ENCODE measurements around the gene HIVEP3. TPM values are rescaled to one million over a fixed set of nuclear protein-coding genes. Genes with fewer than 3 reads are reported as not detected.

HIVEP3 gene
- total and polyA plus RNA-seq, 4 donors, result 7.0 to 14.7 (median 8.8) TPM

GRCh38 chr1:41488040-41488951 lies 430.4 kb downstream of the HIVEP3 start:
- H3K27ac ChIP-seq (ENCODE audit: low read depth in 1 of 2, low read length in 1 of 2), result no peak overlapping the region
- DNase-seq (peak; percentile 72 to 81 (median 78)), ATAC-seq (ENCODE audit: insufficient read depth, low FRiP score) (no peak)
- WGBS, 2 donors, result 88 to 97% methylated on average over 11 of the region's 11 CpGs
- TF ChIP-seq, protein P1, sequence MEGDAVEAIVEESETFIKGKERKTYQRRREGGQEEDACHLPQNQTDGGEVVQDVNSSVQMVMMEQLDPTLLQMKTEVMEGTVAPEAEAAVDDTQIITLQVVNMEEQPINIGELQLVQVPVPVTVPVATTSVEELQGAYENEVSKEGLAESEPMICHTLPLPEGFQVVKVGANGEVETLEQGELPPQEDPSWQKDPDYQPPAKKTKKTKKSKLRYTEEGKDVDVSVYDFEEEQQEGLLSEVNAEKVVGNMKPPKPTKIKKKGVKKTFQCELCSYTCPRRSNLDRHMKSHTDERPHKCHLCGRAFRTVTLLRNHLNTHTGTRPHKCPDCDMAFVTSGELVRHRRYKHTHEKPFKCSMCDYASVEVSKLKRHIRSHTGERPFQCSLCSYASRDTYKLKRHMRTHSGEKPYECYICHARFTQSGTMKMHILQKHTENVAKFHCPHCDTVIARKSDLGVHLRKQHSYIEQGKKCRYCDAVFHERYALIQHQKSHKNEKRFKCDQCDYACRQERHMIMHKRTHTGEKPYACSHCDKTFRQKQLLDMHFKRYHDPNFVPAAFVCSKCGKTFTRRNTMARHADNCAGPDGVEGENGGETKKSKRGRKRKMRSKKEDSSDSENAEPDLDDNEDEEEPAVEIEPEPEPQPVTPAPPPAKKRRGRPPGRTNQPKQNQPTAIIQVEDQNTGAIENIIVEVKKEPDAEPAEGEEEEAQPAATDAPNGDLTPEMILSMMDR (IDR thresholded peaks at IDR 0.05; ENCODE audit: control extremely low read depth, extremely low read depth), result no peak
- peaks cover 0 to 61% (median 36%) of the 10 kb centered on the region in 5 donors for H3K4me1 ChIP-seq (ENCODE audit: control insufficient read depth in 5 of 5, insufficient read depth in 5 of 5, low read length in 5 of 5)
- no peak overlapping the region for H3K9ac ChIP-seq (ENCODE audit: insufficient read depth in 1 of 2, low read length in 2 of 2)
- no peak overlapping the region for H3K4me3 ChIP-seq
- no peaks in the 10 kb centered on the region for H3K9me3 ChIP-seq (ENCODE audit: control insufficient read depth in 4 of 4, insufficient read depth in 3 of 4, low read length in 3 of 4)
- no peaks in the 10 kb centered on the region for H3K36me3 ChIP-seq (ENCODE audit: control insufficient read depth in 4 of 4, insufficient read depth in 4 of 4, low read length in 4 of 4)
- no peaks in the 10 kb centered on the region for H3K27me3 ChIP-seq (ENCODE audit: control insufficient read depth in 3 of 3, insufficient read depth in 3 of 3, low read length in 2 of 3)

DNA sequence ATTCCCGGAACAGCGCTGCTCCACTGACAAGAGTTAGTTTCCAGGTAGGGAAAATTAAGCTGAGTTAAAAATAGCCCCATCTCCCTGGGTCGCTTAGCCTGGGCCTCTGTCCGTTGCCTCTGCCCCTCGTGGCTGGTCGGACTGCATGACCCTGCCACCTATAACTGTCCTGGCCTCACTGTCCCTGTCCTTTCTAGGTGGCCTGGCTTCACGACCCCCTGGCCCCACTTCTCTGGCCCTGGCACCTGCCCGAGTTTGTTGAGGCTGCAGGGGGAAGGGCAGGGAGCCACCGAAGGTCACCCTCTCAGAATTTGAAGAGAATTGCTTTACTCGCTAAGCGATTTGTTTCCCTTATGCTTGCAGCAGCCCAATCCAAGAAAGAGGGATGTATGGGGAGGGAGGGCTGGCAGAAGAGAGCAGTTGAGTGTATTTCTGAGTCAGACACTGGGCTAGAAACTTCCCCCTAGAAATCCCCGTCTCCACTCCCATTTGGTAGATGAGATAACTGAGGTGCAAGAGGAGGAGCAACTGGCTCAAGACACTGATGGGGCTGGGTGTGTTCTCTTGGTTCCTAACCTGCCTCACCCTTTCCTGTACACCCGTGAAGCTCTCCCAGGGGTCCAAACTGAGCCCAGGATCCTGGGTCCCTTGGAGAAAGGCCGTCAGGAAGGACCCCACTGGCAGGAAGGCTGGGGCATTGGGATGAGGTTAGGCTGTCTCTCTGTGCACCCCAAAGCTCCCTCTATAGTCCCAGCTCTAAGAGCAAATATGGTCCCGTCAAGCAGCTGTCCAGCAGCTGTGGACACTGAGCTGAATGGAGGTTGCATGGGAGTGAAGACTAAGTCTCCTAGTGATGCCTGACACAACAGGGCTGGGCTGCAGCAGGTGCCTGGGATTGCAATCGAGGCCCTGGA lies 431.3 kb downstream of the HIVEP3 start:
- 62 to 65% methylated on average over 16 of the region's 16 CpGs for WGBS, 2 donors
- TF ChIP-seq, protein P1 (IDR thresholded peaks at IDR 0.05; ENCODE audit: control extremely low read depth, extremely low read depth), result no peak
- Histone ChIP-seq H3K9me3 (ENCODE audit: control insufficient read depth in 4 of 4, insufficient read depth in 3 of 4, low read length in 3 of 4) (no peaks in the 10 kb centered on the region), H3K4me1 (ENCODE audit: control insufficient read depth in 5 of 5, insufficient read depth in 5 of 5, low read length in 5 of 5) (peaks cover 0 to 69% (median 36%) of the 10 kb centered on the region in 5 donors), H3K27ac (ENCODE audit: low read depth in 1 of 2, low read length in 1 of 2) (peak overlapping the region in 1 of 2 donors; percentile 23), H3K27me3 (ENCODE audit: control insufficient read depth in 3 of 3, insufficient read depth in 3 of 3, low read length in 2 of 3) (no peaks in the 10 kb centered on the region), H3K9ac (ENCODE audit: insufficient read depth in 1 of 2, low read length in 2 of 2) (no peak overlapping the region), H3K4me3 (no peak overlapping the region), H3K36me3 (ENCODE audit: control insufficient read depth in 4 of 4, insufficient read depth in 4 of 4, low read length in 4 of 4) (no peaks in the 10 kb centered on the region)
- DNase-seq (peak; percentile 44 to 60 (median 58)), ATAC-seq (ENCODE audit: insufficient read depth, low FRiP score) (no peak)

GRCh38 chr1:41486371-41487125 lies 432.2 kb downstream of the HIVEP3 start:
- 27 to 48% methylated on average over 23 of the region's 23 CpGs for WGBS, 2 donors
- DNase-seq (no peak), ATAC-seq (ENCODE audit: insufficient read depth, low FRiP score) (no peak)
- H3K9me3 ChIP-seq (ENCODE audit: control insufficient read depth in 4 of 4, insufficient read depth in 3 of 4, low read length in 3 of 4), result no peaks in the 10 kb centered on the region
- H3K4me3 ChIP-seq, result no peak overlapping the region
- H3K9ac ChIP-seq (ENCODE audit: insufficient read depth in 1 of 2, low read length in 2 of 2), result no peak overlapping the region
- TF ChIP-seq, protein P1 (IDR thresholded peaks at IDR 0.05; ENCODE audit: control extremely low read depth, extremely low read depth), result no peak
- H3K27me3 ChIP-seq (ENCODE audit: control insufficient read depth in 3 of 3, insufficient read depth in 3 of 3, low read length in 2 of 3), result no peaks in the 10 kb centered on the region
- H3K27ac ChIP-seq (ENCODE audit: low read depth in 1 of 2, low read length in 1 of 2), result peak overlapping the region in 1 of 2 donors; percentile 23
- H3K36me3 ChIP-seq (ENCODE audit: control insufficient read depth in 4 of 4, insufficient read depth in 4 of 4, low read length in 4 of 4), result no peaks in the 10 kb centered on the region
- H3K4me1 ChIP-seq (ENCODE audit: control insufficient read depth in 5 of 5, insufficient read depth in 5 of 5, low read length in 5 of 5), result peaks cover 0 to 74% (median 36%) of the 10 kb centered on the region in 5 donors
